ENCODE results near the gene PNMA8B.

DNA sequence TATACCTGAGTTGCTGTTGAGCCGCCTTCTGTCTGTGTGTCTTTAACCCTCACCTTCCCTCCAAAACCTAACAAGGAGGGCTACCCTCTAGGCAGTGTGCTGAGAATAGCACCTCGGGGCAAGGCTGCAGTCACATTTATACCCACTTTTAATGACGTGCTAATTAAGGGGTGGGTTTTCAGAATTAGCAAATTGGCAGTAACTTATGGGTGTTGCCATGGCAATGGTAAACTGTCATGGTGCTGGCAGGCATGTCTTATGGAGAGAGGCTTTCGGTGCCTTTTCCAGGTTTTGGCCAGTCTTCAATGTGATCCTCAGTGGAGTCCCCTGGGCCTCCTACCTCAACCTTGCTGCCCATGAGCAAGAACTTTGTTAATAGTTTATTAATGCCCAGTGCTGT lies 23.1 kb downstream of the PNMA8B start:
- TF ChIP-seq POLR2AphosphoS5 (IDR thresholded peaks at IDR 0.05; ENCODE audit: borderline replicate concordance, low read depth, low read length) (no peak), EZH2 (IDR thresholded peaks at IDR 0.05) (no peak), FOXP2 (optimal IDR thresholded peaks at IDR 0.05; ENCODE audit: control extremely low read depth, extremely low read length, insufficient read depth) (no peak)

All from SK-N-MC (cell line).